HCT116 (cell line): ENCODE measurements around the gene AKT3. TPM values are rescaled to one million over a fixed set of nuclear protein-coding genes. Genes with fewer than 3 reads are reported as not detected.

Source experiments
- ATAC-seq: fragments of 200-7000 bp; cut with Tn5 transposase; 2 replicates; pipeline ENCODE4 v1.9.1; 2020; ENCODE audit warnings: mild to moderate bottlenecking, moderate library complexity
- BruUV-seq: library from RNA; stranded (reverse); fragments of 400-500 nt; replicated peaks from 2 replicates; lab custom pipeline; 2021; lab: Mats Ljungman, UMichigan
- CTCF ChIA-PET: fragments of 300-600 bp; sonication (Branson Sonifier 250); formaldehyde crosslinking; loops from one replicate; lab custom pipeline; 2021; ENCODE audit warnings: antibody characterized with exemption; lab: Charles Lee
- POLR2A ChIA-PET: fragments of 300-600, 350-600 bp; sonication (Branson Sonifier 250); formaldehyde crosslinking; loops from one replicate; lab custom pipeline; 2021; ENCODE audit warnings: antibody characterized with exemption; lab: Charles Lee
- RAD21 ChIA-PET, 2 experiments: fragments of 300-600 bp; sonication (Branson Sonifier 250); formaldehyde crosslinking; loops; one replicate each; lab custom pipeline; 2023; ENCODE audit warnings: low total read pairs in 2 of 2; ENCODE audit not compliant: uncharacterized antibody in 2 of 2, unreplicated experiment in 2 of 2, low non-redundant PET in 1 of 2; lab: Charles Lee
- DNase-seq: peaks from one replicate; pipeline ENCODE4 v3.0.0-alpha.2; 2010; ENCODE audit warnings: low read depth, low spot score
- H2AFZ ChIP-seq: fragments of 200-600 bp; shearing (Covaris generic), sonication (generic); 2 replicates; pipeline ENCODE4 v1.6.1; 2017; ENCODE audit warnings: low read depth, mixed run types, mixed read lengths, antibody characterized with exemption, low read length; ENCODE audit not compliant: poor library complexity, severe bottlenecking
- H3K27ac ChIP-seq: 2 replicates; pipeline ENCODE4 v1.5.1; 2012; ENCODE audit warnings: low read depth, low read length
- H3K27me3 ChIP-seq: fragments of 200-600 bp; sonication (generic); 2 replicates; pipeline ENCODE4 v1.6.1; 2016; ENCODE audit warnings: mixed run types, low read length, mixed read lengths; ENCODE audit not compliant: insufficient read depth
- H3K36me3 ChIP-seq, 2 experiments: fragments of 200-500 bp in 1 of 2; fragments of 200-600 bp in 1 of 2; sonication (Bioruptor generic) in 1 of 2; sonication (generic) in 1 of 2; 2 replicates each; pipeline versions ENCODE4 v1.5.1 to v1.6.1; 2014 to 2016; ENCODE audit warnings: low read length in 2 of 2, inconsistent platforms in 1 of 2, mixed read lengths in 1 of 2, mixed run types in 1 of 2; ENCODE audit not compliant: insufficient read depth in 2 of 2, control insufficient read depth in 1 of 2
- H3K4me1 ChIP-seq, 2 experiments: fragments of 200-600 bp in 1 of 2; sonication (generic) in 1 of 2; 2 replicates each; pipeline versions ENCODE4 v1.5.1 to v1.6.1; 2012 to 2017; ENCODE audit warnings: low read length in 2 of 2, inconsistent platforms in 1 of 2, mild to moderate bottlenecking in 1 of 2, mixed read lengths in 1 of 2, mixed run types in 1 of 2, moderate library complexity in 1 of 2; ENCODE audit not compliant: insufficient read depth in 2 of 2, control insufficient read depth in 1 of 2
- H3K4me2 ChIP-seq: fragments of 200-600 bp; sonication (generic); 2 replicates; pipeline ENCODE4 v1.6.1; 2017; ENCODE audit warnings: mixed run types, low read length, mixed read lengths
- H3K4me3 ChIP-seq, 2 experiments: fragments of 200-600 bp in 1 of 2; sonication (generic) in 1 of 2; replicated peaks in 1 of 2; 2 replicates each; pipeline ENCODE4 v1.5.1; 2011 to 2016; ENCODE audit warnings: low read length in 2 of 2, control low read depth in 1 of 2, low read depth in 1 of 2, mild to moderate bottlenecking in 1 of 2, mixed read lengths in 1 of 2, mixed run types in 1 of 2
- H3K79me2 ChIP-seq: fragments of 200-600 bp; sonication (generic); 2 replicates; pipeline ENCODE4 v1.6.1; 2017; ENCODE audit warnings: mild to moderate bottlenecking, mixed run types, low read length, moderate library complexity, mixed read lengths; ENCODE audit not compliant: insufficient read depth
- H3K9ac ChIP-seq: fragments of 200-600 bp; sonication (generic); 2 replicates; pipeline ENCODE4 v1.6.1; 2016; ENCODE audit warnings: low read length, mixed read lengths
- H3K9me2 ChIP-seq: fragments of 200-600 bp; sonication (generic), shearing (Covaris generic); 2 replicates; pipeline ENCODE4 v1.6.1; 2017; ENCODE audit warnings: mixed run types, mild to moderate bottlenecking, moderate library complexity; ENCODE audit not compliant: insufficient read depth
- H3K9me3 ChIP-seq, 2 experiments: fragments of 200-500 bp in 1 of 2; fragments of 200-600 bp in 1 of 2; sonication (Bioruptor generic) in 1 of 2; sonication (generic) in 1 of 2; 2 replicates each; pipeline ENCODE4 v1.6.1; 2014 to 2017; ENCODE audit warnings: low read length in 2 of 2, mixed read lengths in 2 of 2, inconsistent platforms in 1 of 2, low read depth in 1 of 2, mild to moderate bottlenecking in 1 of 2, mixed run types in 1 of 2, moderate library complexity in 1 of 2; ENCODE audit not compliant: control insufficient read depth in 1 of 2, insufficient read depth in 1 of 2
- H4K20me1 ChIP-seq: fragments of 200-600 bp; sonication (generic), shearing (Covaris generic); 2 replicates; pipeline ENCODE4 v1.6.1; 2017; ENCODE audit warnings: mixed run types, mild to moderate bottlenecking, moderate library complexity; ENCODE audit not compliant: insufficient read depth
- CBX3 ChIP-seq: IDR thresholded peaks from 2 replicates; pipeline ENCODE4 v1.6.1; 2012; ENCODE audit warnings: low read depth
- CEBPB ChIP-seq: IDR thresholded peaks from 2 replicates; pipeline ENCODE4 v1.6.1; 2012; ENCODE audit warnings: low read depth
- ELF1 ChIP-seq: IDR thresholded peaks from 2 replicates; pipeline ENCODE4 v1.6.1; 2012; ENCODE audit warnings: low read depth, borderline replicate concordance
- EZH2 ChIP-seq: fragments of 200-600 bp; sonication (generic); IDR thresholded peaks from 2 replicates; pipeline ENCODE4 v1.6.1; 2017; ENCODE audit warnings: antibody characterized with exemption, mixed run types
- EZH2phosphoT487 ChIP-seq: fragments of 200-600 bp; IDR thresholded peaks from 2 replicates; pipeline ENCODE4 v1.6.1; 2018; ENCODE audit warnings: antibody characterized with exemption, borderline replicate concordance
- JUND ChIP-seq: IDR thresholded peaks from 2 replicates; pipeline ENCODE4 v1.6.1; 2012
- POLR2AphosphoS5 ChIP-seq: IDR thresholded peaks from 2 replicates; pipeline ENCODE4 v1.6.1; 2011; ENCODE audit warnings: mild to moderate bottlenecking, low read depth, low read length, moderate library complexity
- RAD21 ChIP-seq: IDR thresholded peaks from 2 replicates; pipeline ENCODE4 v1.6.1; 2012; ENCODE audit warnings: low read depth, mild to moderate bottlenecking
- SRF ChIP-seq: IDR thresholded peaks from 2 replicates; pipeline ENCODE4 v1.6.1; 2012; ENCODE audit warnings: low read depth
- TCF7L2 ChIP-seq: IDR thresholded peaks from 2 replicates; pipeline ENCODE4 v1.7.0; 2011; ENCODE audit warnings: borderline replicate concordance, inconsistent platforms; ENCODE audit not compliant: insufficient read depth, insufficient read length; ENCODE audit errors: extremely low read depth
- YY1 ChIP-seq: IDR thresholded peaks from 2 replicates; pipeline ENCODE4 v1.6.1; 2011; ENCODE audit warnings: low read length, low read depth, moderate library complexity, mild to moderate bottlenecking; ENCODE audit not compliant: insufficient replicate concordance; ENCODE audit errors: extremely low read depth
- intact Hi-C: fragments of 100-400 bp; cut with micrococcal nuclease; formaldehyde crosslinking; loops from 2 replicates; pipeline ENCODE4 v1.10.0; 2022
- total RNA-seq: library from RNA; stranded (reverse); gene quantifications from one replicate; pipeline ENCODE4 v1.2.1, GENCODE V29; 2021; ENCODE audit not compliant: unreplicated experiment
- TF ChIP-seq, protein P1 (sequence below): IDR thresholded peaks from 2 replicates; pipeline ENCODE4 v1.6.1; 2011; ENCODE audit warnings: mild to moderate bottlenecking, low read length, moderate library complexity; ENCODE audit not compliant: insufficient replicate concordance; ENCODE audit errors: extremely low read depth
- TF ChIP-seq, protein P2 (sequence below), 3 experiments: fragments of 200-600 bp in 1 of 3; sonication (generic) in 1 of 3; IDR thresholded peaks in 2 of 3; conservative IDR thresholded peaks in 1 of 3; 2 replicates each; pipeline ENCODE4 v1.5.1; 2012 to 2017; ENCODE audit warnings: low read depth in 2 of 3, low read length in 2 of 3, antibody characterized with exemption in 1 of 3, borderline replicate concordance in 1 of 3, control low read depth in 1 of 3, mild to moderate bottlenecking in 1 of 3, mixed read lengths in 1 of 3, mixed run types in 1 of 3, moderate library complexity in 1 of 3; ENCODE audit not compliant: insufficient read depth in 1 of 3

Gene AKT3
- total RNA-seq, 1 experiment from 2014 or later: 0.49 TPM

DNA sequence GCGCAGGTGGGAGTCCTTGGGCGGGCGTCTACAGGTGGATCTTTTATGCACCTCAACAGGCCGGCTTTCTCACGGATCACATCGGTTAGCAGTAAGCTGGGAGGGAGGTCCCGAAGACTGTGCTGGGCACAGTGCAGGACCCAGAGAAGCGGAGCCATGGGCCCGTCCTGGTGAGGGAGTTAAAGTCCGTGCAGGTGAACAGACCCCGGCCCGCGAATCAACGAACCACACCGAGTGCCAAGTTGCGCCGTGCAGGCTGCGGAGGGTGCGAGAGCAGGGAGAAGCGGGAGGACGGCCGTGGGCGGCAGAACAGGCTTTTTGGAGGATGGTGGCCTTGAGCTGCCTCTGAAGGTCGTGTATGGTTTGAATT lies 360.9 kb downstream of the AKT3 start:
- ChIA-PET RAD21 (no interaction called here), CTCF (no interaction called here), POLR2A (no interaction called here)
- peak overlapping the region in 1 of 2 experiments; percentile 66; a peak in 1 of 4 replicates for H3K4me3 ChIP-seq
- H3K9me3 ChIP-seq: no peaks in the 10 kb centered on the region
- no peaks in the 10 kb centered on the region for H3K27me3 ChIP-seq
- no peaks in the 10 kb centered on the region for H3K9me2 ChIP-seq
- no peaks in the 10 kb centered on the region for H4K20me1 ChIP-seq
- H3K36me3 ChIP-seq: peaks cover 0 to 2% of the 10 kb centered on the region in 2 experiments; a peak in 2 of 4 replicates
- peak overlapping the region; percentile 79 for H3K4me2 ChIP-seq
- peaks cover 0 to 17% of the 10 kb centered on the region in 2 experiments; a peak in 2 of 4 replicates for H3K4me1 ChIP-seq
- intact Hi-C loops: no loop called here
- DNase-seq (no peak), ATAC-seq (no peak)
- BruUV-seq: no TSS peak
- H3K27ac ChIP-seq: no peak overlapping the region; the same call in 1 of the 2 replicates
- no peak for TF ChIP-seq EZH2phosphoT487
- no peak for TF ChIP-seq TCF7L2
- TF ChIP-seq CEBPB: no peak
- TF ChIP-seq POLR2AphosphoS5: no peak
- no peak for TF ChIP-seq CBX3
- TF ChIP-seq, protein P1, sequence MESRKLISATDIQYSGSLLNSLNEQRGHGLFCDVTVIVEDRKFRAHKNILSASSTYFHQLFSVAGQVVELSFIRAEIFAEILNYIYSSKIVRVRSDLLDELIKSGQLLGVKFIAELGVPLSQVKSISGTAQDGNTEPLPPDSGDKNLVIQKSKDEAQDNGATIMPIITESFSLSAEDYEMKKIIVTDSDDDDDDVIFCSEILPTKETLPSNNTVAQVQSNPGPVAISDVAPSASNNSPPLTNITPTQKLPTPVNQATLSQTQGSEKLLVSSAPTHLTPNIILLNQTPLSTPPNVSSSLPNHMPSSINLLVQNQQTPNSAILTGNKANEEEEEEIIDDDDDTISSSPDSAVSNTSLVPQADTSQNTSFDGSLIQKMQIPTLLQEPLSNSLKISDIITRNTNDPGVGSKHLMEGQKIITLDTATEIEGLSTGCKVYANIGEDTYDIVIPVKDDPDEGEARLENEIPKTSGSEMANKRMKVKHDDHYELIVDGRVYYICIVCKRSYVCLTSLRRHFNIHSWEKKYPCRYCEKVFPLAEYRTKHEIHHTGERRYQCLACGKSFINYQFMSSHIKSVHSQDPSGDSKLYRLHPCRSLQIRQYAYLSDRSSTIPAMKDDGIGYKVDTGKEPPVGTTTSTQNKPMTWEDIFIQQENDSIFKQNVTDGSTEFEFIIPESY: no peak
- no peak for TF ChIP-seq EZH2
- TF ChIP-seq YY1: no peak
- no peak for TF ChIP-seq ELF1
- TF ChIP-seq, protein P2, sequence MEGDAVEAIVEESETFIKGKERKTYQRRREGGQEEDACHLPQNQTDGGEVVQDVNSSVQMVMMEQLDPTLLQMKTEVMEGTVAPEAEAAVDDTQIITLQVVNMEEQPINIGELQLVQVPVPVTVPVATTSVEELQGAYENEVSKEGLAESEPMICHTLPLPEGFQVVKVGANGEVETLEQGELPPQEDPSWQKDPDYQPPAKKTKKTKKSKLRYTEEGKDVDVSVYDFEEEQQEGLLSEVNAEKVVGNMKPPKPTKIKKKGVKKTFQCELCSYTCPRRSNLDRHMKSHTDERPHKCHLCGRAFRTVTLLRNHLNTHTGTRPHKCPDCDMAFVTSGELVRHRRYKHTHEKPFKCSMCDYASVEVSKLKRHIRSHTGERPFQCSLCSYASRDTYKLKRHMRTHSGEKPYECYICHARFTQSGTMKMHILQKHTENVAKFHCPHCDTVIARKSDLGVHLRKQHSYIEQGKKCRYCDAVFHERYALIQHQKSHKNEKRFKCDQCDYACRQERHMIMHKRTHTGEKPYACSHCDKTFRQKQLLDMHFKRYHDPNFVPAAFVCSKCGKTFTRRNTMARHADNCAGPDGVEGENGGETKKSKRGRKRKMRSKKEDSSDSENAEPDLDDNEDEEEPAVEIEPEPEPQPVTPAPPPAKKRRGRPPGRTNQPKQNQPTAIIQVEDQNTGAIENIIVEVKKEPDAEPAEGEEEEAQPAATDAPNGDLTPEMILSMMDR (IDR thresholded peaks at IDR 0.05 in 2 of 3, conservative IDR thresholded peaks at IDR 0.05 in 1 of 3; ENCODE audit: borderline replicate concordance in 1 of 3, insufficient read depth in 1 of 3, low read depth in 2 of 3, low read length in 2 of 3): no peak
- TF ChIP-seq RAD21: no peak
- no peak for TF ChIP-seq JUND
- TF ChIP-seq SRF: no peak
- H2AFZ ChIP-seq: no peak overlapping the region
- H3K9ac ChIP-seq: no peak overlapping the region; the same call in 1 of the 2 replicates
- H3K79me2 ChIP-seq: peaks cover 19% of the 10 kb centered on the region; the same call in 1 of the 2 replicates
